ENCODE results near the gene CAPN5. TPM values are rescaled to one million over a fixed set of nuclear protein-coding genes. Genes with fewer than 3 reads are reported as not detected.

CAPN5 gene
- polyA plus RNA-seq, 2 of the 4 experiments (the other 2 are of a cell fraction), result 9.4 to 12.9 TPM

- TF ChIP-seq CTCF (IDR thresholded peaks at IDR 0.05), result no peak
Observed at GRCh38 chr11:77087723-77088225, 21.0 kb downstream of the CAPN5 start (continued).

GRCh38 chr11:77088236-77089003 lies 21.6 kb downstream of the CAPN5 start:
- DNase-seq (ENCODE audit: low read depth in 1 of 2, low spot score in 1 of 2) (no peak), FAIRE-seq (no peak)

GRCh38 chr11:77089004-77089545 lies 22.3 kb downstream of the CAPN5 start:
- ChIA-PET CTCF (interaction anchor here (3.6 to 11.6 kb wide), 9 partner anchors 8 to 169 kb away, joined by 25 to 290 read pairs (median 74); partner anchors contain the start of genes CAPN5, MYO7A and OMP), POLR2A (no interaction called here)
- Histone ChIP-seq H3K27ac (no peak overlapping the region), H3K4me1 (peaks cover 6% of the 10 kb centered on the region; the same call in 1 of the 3 replicates), H3K4me3 (no peak overlapping the region), H3K4me2 (no peak overlapping the region), H3K9me3 (no peaks in the 10 kb centered on the region)
- FAIRE-seq, result no peak
- no peak for ATAC-seq
- 69% methylated on average over 3 of the region's 3 CpGs for WGBS (ENCODE audit: missing lambda C conversion rate)
- no peak for DNase-seq (ENCODE audit: low read depth in 1 of 2, low spot score in 1 of 2)
- TF ChIP-seq HEYL (CRISPR knock-in tag; IDR thresholded peaks at IDR 0.05) (no peak), EHMT2 (IDR thresholded peaks at IDR 0.05; ENCODE audit: low read depth) (no peak), ZNF302 (CRISPR knock-in tag; IDR thresholded peaks at IDR 0.05) (no peak), SREBF2 (IDR thresholded peaks at IDR 0.05) (no peak), ESRRA (IDR thresholded peaks at IDR 0.05; ENCODE audit: borderline replicate concordance, low read length) (no peak), MYC (IDR thresholded peaks at IDR 0.05; ENCODE audit: borderline replicate concordance, low read length) (no peak), RNF2 (IDR thresholded peaks at IDR 0.05; ENCODE audit: borderline replicate concordance, low read depth) (no peak), E2F6 (IDR thresholded peaks at IDR 0.05; ENCODE audit: borderline replicate concordance, low read depth) (no peak), HES2 (IDR thresholded peaks at IDR 0.05) (no peak), CBX2 (IDR thresholded peaks at IDR 0.05; ENCODE audit: borderline replicate concordance, low read depth) (no peak), KDM1A (IDR thresholded peaks at IDR 0.05; ENCODE audit: low read depth) (no peak), MAFK (IDR thresholded peaks at IDR 0.05; ENCODE audit: partially characterized antibody) (no peak), HOXA7 (CRISPR knock-in tag; IDR thresholded peaks at IDR 0.05) (no peak), HOXB5 (CRISPR knock-in tag; IDR thresholded peaks at IDR 0.05) (no peak), CEBPB (IDR thresholded peaks at IDR 0.05) (no peak), HOXB13 (CRISPR knock-in tag; IDR thresholded peaks at IDR 0.05; ENCODE audit: low read depth) (no peak), NR3C1 (IDR thresholded peaks at IDR 0.05) (no peak), CHD4 (IDR thresholded peaks at IDR 0.05; ENCODE audit: borderline replicate concordance) (no peak), ZSCAN20 (CRISPR knock-in tag; IDR thresholded peaks at IDR 0.05) (no peak)

More at GRCh38 chr11:77088236-77089003, 21.6 kb downstream of the CAPN5 start:
- Histone ChIP-seq H3K4me2 (no peak overlapping the region), H3K4me1 (peaks cover 6% of the 10 kb centered on the region; the same call in 1 of the 3 replicates), H3K4me3 (no peak overlapping the region), H3K27ac (no peak overlapping the region), H3K9me3 (no peaks in the 10 kb centered on the region)
- 63% methylated on average over 8 of the region's 11 CpGs for WGBS (ENCODE audit: missing lambda C conversion rate)
- ChIA-PET CTCF (interaction anchor here (4.5 to 11.6 kb wide), 8 partner anchors 7 to 168 kb away, joined by 25 to 290 read pairs (median 79); partner anchors contain the start of genes CAPN5, MYO7A and OMP), POLR2A (no interaction called here)
- TF ChIP-seq SMC3 (IDR thresholded peaks at IDR 0.05) (no peak), HOXB5 (CRISPR knock-in tag; IDR thresholded peaks at IDR 0.05) (no peak), JUN (IDR thresholded peaks at IDR 0.05) (no peak), FOXS1 (CRISPR knock-in tag; IDR thresholded peaks at IDR 0.05) (no peak), FOSB (CRISPR knock-in tag; IDR thresholded peaks at IDR 0.05) (no peak), HOXA7 (CRISPR knock-in tag; IDR thresholded peaks at IDR 0.05) (no peak), RAD21 (conservative IDR thresholded peaks at IDR 0.05 in 1 of 2, IDR thresholded peaks at IDR 0.05 in 1 of 2) (no peak), KDM1A (IDR thresholded peaks at IDR 0.05; ENCODE audit: low read depth) (no peak), BHLHE40 (IDR thresholded peaks at IDR 0.05; ENCODE audit: low read depth, low read length) (no peak), PBX3 (IDR thresholded peaks at IDR 0.05) (no peak), E2F6 (IDR thresholded peaks at IDR 0.05; ENCODE audit: borderline replicate concordance, low read depth) (no peak), ZNF302 (CRISPR knock-in tag; IDR thresholded peaks at IDR 0.05) (no peak), MAZ (IDR thresholded peaks at IDR 0.05; ENCODE audit: borderline replicate concordance, low read depth, low read length) (no peak)
- no peak for ATAC-seq
